ENCODE data around the gene KSR2.

KSR2 gene

DNA sequence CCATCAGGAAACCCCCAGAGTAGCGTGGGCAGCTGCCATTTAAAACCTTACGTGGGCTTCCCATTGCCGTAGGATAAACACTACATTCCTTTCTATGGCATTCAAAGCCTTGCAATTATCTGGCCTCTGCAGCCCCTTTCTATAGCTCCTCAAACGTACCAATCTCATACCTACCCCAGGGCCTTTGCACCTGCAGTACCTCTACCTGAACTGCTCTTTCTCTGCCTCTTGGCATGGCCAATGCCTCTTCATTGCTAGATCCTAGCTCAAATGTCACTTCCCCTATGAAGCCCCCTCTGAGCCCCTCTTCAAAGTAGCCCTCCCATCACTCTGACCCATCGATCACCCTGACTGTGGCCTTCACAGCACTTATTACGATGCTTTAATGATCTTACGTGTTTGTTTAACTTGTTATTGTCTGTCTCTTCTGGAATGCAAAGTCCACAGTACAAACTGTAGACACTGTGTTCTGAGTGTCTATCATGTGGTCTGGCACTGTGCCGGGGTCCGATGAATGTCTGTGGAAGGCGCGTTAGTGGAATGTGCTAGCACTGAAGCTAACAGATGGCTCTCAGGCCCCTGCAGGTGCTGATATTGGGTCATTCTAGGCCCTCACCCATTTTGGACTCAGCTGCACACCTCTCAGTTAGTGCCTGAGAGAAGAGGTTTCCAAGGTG lies 450.1 kb downstream of the KSR2 start:
- DNase-seq: no peak

GRCh38 chr12:117517219-117517739 lies 451.5 kb downstream of the KSR2 start:
- DNase-seq: no peak

GRCh38 chr12:117516034-117516433 lies 452.8 kb downstream of the KSR2 start:
- DNase-seq: no peak

DNA sequence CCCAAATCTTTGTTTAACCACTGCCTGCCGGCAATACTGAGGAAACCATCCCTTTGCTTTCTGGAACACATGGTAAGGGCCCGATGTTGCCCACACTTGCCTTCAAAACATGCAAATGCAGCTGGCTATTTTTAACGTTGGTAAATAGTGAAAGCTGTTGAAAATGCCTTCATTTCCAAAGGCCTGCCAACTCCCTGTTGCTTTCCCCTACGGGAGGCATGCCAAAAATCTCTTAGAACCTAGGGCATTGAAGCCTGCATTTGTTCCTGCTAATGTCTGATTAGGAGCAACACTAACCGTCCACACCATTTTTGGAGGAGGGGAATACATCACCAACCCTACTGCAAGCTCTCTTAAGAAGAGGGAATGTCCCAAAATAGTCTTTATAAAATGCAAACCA lies 454.8 kb downstream of the KSR2 start:
- no peak for DNase-seq

- DNase-seq: no peak
These were observed 455.4 kb downstream of the KSR2 start for GRCh38 chr12:117513353-117513752.

GRCh38 chr12:117508468-117508867 lies 460.3 kb downstream of the KSR2 start:
- DNase-seq: no peak

DNA sequence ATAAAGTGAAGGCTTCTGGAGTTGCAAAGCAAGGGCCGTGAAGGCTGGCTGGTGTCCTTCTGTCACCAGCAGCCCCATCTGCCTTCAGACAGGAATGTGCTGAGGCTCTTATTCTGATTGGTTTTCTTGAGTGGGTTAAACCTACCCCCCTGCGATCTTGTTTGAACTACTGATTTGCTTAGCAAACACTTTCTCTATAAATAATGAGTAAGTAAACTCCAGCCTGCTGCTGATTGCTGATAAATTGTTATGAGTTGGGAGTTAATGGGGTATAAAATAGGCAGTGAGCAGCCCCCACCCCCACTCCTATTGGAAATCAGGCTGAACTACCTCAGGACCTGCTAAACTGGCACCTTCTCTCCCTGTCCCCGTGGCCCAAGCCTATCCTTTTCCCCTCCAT lies 461.2 kb downstream of the KSR2 start:
- no peak for DNase-seq

DNA sequence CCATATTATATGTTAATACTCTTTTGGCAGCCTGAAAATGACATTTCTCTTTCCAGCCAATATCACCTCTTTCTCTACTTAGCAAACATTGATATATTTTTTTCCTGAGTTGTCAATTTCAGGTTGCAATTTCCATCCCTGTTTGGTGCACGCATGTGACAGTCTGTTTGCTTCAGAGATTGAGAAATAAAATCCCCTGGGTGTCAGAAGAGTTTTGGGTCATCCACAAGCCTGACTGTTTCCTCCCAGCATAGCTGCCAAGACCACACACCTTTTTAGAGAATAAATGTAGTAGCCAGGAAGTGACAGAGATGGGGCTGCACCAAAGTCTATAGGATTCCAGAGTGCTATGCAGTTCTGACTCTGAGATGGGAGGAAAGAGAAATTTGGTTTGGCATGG lies 462.5 kb downstream of the KSR2 start:
- DNase-seq: no peak

DNA sequence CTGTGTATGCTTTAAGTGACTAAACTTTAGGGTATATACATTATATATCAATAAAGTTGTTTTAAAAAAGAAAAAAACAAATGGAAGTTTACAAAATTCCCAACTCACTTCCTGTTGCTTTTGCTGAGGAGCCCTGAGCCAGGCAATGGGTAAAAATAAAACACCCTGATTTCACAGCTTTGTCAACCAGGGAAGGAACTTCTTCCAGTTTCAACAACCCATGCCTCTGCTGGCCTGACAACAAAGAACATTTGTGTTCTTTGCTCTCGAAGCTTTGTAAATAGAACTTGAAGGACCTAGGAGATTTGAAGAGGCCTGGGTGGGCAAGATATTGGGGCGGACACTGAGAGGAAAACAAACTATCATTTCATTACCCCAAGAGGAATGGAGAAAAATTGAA lies 466.2 kb downstream of the KSR2 start:
- DNase-seq: no peak

DNA sequence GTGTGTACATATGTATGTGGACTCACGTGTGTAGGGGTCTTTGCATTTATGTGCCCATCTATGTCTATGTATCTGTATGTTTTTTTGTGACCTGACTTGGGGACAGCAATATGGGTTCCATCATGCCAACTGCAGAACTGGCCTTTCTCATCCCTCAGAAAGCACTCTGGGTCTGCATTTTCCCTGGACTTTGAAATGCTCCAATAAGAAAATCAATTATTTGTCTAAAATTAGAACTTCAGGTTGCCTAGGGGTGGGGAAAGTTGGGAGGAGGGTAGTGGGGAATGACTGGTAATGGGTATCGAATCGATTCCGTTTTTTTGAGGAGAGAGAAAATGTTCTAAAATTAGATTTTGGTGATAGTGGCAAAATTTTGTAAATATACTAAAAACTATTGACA lies 466.6 kb downstream of the KSR2 start:
- DNase-seq: no peak

DNA sequence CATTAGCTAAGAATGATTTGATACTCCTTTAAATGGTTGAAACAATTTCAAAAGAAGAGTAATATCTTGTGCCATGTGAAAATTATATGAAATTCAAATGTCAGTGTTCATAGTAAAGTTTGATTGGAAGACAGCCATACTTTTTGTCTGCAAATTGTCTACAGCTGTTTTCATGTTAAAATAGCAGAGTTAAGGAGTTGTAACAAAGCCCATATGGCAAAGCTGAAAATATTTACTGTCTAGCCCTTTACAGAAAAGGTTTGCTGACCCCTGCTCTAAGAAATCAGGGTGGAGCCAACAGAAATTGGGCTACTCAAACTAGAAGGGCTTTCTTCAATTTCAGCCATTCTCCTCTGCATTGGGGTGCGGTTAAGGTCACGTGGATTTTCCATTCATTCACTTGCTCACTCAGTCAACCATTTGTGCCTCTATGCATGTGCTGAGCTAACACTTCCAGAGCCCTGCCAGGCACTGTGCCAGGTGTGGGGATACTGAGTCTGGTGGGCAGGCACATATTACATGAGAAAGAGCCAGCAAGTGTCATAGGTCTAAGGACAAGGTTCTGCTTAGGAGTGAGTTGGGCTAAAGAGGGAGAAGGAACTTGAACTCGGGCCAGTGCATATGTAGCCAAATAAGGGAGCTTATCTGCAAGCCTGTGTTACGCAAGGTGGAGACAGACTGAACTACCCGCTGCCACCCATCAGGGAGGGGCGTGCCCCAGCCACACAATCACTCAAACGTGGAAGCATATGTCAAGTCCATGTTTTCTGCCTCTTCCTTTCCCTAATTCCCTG lies 467.5 kb downstream of the KSR2 start:
- DNase-seq: no peak

DNA sequence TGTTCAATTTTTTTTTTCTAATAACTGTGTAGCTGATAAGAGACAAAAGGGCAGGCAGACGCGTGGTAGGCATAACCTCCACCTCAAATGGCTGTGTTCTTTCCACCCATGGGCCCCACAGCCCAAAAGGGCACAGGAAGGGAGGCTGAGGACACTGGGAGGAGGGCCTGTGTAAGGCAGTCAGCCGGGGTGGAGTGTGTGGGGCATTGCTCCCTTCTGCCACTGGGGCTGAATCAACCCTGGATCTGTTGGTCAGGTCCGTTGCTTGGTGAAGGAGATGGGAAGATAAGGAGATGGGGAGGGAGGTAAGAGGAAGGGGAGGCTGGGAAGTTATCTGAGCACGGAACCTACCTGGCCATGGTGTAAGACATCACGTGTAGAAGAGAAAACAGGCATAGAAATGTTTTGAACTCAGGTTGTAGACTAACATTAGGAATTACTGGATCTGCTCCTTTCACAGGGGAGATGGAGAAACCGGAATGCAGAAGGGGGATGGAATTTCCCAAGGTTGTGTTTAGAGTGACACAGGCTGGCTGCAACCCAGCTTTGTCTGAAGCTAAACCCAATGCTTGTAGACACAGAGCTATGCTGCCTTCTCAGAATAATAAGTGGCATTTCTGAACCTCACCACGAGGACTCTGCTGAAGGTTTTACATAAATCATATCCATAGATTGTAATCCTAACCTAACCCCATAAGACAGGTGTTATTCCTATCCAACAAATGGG lies 468.9 kb downstream of the KSR2 start:
- no peak for DNase-seq

DNA sequence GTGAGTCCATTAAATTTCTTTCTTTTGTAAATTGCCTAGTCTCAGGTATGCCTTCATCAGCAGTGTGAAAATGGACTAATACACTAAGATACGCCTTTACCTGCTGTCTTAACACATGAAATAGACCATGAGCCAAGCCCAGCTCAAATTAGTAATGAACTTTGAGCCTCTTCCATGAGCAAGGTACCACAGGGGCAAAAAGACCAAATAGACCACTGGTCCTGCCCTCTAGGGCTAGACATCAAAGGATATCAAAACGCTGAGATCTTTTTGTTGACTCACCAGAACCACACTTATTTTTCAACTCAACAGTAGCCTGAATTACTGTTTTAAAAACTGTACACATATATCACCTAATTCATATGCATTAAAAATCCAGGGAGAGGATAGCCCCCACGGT lies 469.9 kb downstream of the KSR2 start:
- no peak for DNase-seq

GRCh38 chr12:117498256-117498655 lies 470.5 kb downstream of the KSR2 start:
- no peak for DNase-seq

DNA sequence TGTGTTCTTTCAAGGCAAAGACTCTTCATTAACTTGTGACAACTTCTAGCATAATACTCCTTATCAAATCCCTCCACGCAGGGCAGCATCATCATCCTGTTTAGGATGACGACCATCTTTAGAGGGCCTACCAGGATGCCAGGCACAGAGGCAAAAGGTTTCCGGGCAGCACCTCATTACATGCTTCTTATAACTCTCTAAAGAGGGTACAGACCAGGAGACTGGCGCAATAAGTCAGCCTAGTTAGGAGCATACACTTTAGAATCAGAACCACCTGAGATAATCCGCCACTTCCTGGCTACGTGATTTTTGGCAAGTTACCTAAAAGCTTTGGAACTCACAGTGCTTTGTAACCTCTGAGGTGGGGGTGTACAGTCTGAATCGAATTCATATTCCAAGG lies 471.4 kb downstream of the KSR2 start:
- no peak for DNase-seq

GRCh38 chr12:117494833-117495655 lies 473.7 kb downstream of the KSR2 start:
- peak; percentile 62 for DNase-seq

DNA sequence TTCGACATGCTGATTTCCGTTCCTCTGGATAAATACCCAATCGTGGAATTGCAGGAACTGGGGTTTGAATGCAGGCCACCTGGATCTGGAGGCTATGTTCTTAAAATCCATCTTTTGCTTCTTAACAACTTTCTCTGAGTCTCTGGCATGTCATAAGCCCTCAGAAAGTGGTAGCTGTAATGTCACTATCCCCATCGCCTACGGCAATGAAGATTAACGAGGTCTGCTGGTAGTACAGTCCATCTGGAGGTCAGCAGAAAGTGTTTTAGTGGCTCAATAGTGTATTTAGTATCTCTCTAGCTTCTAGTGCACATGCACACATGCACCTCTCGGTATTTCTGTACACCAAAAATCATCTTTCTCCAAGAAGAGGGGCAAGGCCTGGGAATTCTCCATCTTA lies 477.1 kb downstream of the KSR2 start:
- DNase-seq: no peak

- no peak for DNase-seq
These were observed 478.7 kb downstream of the KSR2 start for GRCh38 chr12:117490130-117490529.

- DNase-seq: no peak
These were observed 479.1 kb downstream of the KSR2 start for GRCh38 chr12:117489671-117490070.

- DNase-seq: peak; percentile 93
These were observed 481.7 kb downstream of the KSR2 start for GRCh38 chr12:117486840-117487659.

GRCh38 chr12:117485984-117486839 lies 482.6 kb downstream of the KSR2 start:
- peak; percentile 76 for DNase-seq
